Transverse colon (tissue), 4 donors: ENCODE data around the gene OR56A3.

ENCODE experiments used
- POLR2A ChIP-seq: fragments of 450-650 bp; IDR thresholded peaks from one replicate; pipeline ENCODE4 v1.6.1; 2016; ENCODE audit warnings: antibody characterized with exemption, mild to moderate bottlenecking, moderate library complexity
- POLR2AphosphoS5 ChIP-seq, 3 donors: sonication (generic); formaldehyde crosslinking; IDR thresholded peaks; one replicate each; pipeline ENCODE4 v1.6.1; 2016; ENCODE audit warnings: antibody characterized with exemption in 3 of 3
- TF ChIP-seq, protein P1 (sequence below), 5 experiments: fragments of 200-600 bp in 3 of 5; fragments of 450-650 bp in 2 of 5; sonication (generic) in 3 of 5; IDR thresholded peaks; 1 replicate in 2 of 5; 2 replicates in 3 of 5; pipeline ENCODE4 v1.5.1; 2016 to 2017; ENCODE audit warnings: antibody characterized with exemption in 5 of 5, inconsistent platforms in 3 of 5, mild to moderate bottlenecking in 2 of 5, moderate library complexity in 1 of 5

DNA sequence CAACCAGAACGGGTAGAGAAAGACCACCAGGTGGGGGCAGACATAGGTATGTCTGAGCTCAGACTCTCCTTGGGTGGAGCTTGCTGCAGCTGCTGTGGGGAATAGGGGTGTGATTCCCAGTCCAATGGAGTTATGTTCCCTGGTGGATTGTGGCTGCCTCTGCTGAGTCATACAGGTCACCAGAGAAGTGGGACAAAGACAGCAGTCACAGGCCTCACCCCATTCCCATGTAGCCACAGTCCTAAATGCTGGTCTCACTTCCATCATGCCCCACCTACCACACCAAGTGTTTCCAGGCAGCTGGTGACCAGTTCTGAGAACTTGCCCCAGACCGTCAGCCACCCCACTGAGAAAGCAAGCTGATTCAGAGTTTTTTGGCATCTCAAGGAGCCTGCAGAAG lies 31.5 kb upstream of the OR56A3 start:
- TF ChIP-seq, protein P1, sequence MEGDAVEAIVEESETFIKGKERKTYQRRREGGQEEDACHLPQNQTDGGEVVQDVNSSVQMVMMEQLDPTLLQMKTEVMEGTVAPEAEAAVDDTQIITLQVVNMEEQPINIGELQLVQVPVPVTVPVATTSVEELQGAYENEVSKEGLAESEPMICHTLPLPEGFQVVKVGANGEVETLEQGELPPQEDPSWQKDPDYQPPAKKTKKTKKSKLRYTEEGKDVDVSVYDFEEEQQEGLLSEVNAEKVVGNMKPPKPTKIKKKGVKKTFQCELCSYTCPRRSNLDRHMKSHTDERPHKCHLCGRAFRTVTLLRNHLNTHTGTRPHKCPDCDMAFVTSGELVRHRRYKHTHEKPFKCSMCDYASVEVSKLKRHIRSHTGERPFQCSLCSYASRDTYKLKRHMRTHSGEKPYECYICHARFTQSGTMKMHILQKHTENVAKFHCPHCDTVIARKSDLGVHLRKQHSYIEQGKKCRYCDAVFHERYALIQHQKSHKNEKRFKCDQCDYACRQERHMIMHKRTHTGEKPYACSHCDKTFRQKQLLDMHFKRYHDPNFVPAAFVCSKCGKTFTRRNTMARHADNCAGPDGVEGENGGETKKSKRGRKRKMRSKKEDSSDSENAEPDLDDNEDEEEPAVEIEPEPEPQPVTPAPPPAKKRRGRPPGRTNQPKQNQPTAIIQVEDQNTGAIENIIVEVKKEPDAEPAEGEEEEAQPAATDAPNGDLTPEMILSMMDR (IDR thresholded peaks at IDR 0.05) = no peak
- TF ChIP-seq POLR2A (no peak), POLR2AphosphoS5 (IDR thresholded peaks at IDR 0.05) (no peak)
